SK-N-SH (cell line): ENCODE measurements around the gene HYAL2.

Experiments used
- CHD2 ChIP-seq: fragments of 150-350 bp; IDR thresholded peaks from 2 replicates; pipeline ENCODE4 v1.6.1; 2018; ENCODE audit warnings: low read length; ENCODE audit not compliant: partially characterized antibody
- CTCF ChIP-seq: fragments of 200-600 bp; sonication (generic); IDR thresholded peaks from 2 replicates; pipeline ENCODE4 v1.6.1; 2017; ENCODE audit warnings: antibody characterized with exemption, mild to moderate bottlenecking, moderate library complexity
- FOXJ3 ChIP-seq: sonication (generic); formaldehyde crosslinking; IDR thresholded peaks from 2 replicates; pipeline ENCODE4 v1.5.1; 2020; ENCODE audit warnings: mild to moderate bottlenecking, missing genetic modification reagents
- FOXM1 ChIP-seq: IDR thresholded peaks from 2 replicates; pipeline ENCODE4 v1.4.0; 2012; ENCODE audit warnings: low read depth, mild to moderate bottlenecking
- GABPA ChIP-seq: IDR thresholded peaks from 2 replicates; pipeline ENCODE4 v1.4.0; 2012; ENCODE audit warnings: low read depth, mild to moderate bottlenecking
- NFIC ChIP-seq: IDR thresholded peaks from 2 replicates; pipeline ENCODE4 v1.4.0; 2012; ENCODE audit warnings: borderline replicate concordance
- POLR2AphosphoS5 ChIP-seq: IDR thresholded peaks from 2 replicates; pipeline ENCODE4 v1.6.1; 2012; ENCODE audit warnings: low read depth, low read length
- RCOR1 ChIP-seq: fragments of 150-350 bp; IDR thresholded peaks from 2 replicates; pipeline ENCODE4 v1.6.1; 2017; ENCODE audit warnings: antibody characterized with exemption, low read length
- RFX5 ChIP-seq: IDR thresholded peaks from 2 replicates; pipeline ENCODE4 v1.6.1; 2012; ENCODE audit warnings: mild to moderate bottlenecking, improper control_type of control experiment, low read length
- SIN3A ChIP-seq: IDR thresholded peaks from 2 replicates; pipeline ENCODE4 v1.6.1; 2012; ENCODE audit warnings: low read depth, mild to moderate bottlenecking, low read length, moderate library complexity, borderline replicate concordance
- SMC3 ChIP-seq: IDR thresholded peaks from 2 replicates; pipeline ENCODE4 v1.6.1; 2012; ENCODE audit warnings: low read depth, low read length, improper control_type of control experiment
- YY1 ChIP-seq: IDR thresholded peaks from 2 replicates; pipeline ENCODE4 v1.4.0; 2012; ENCODE audit warnings: low read depth, mild to moderate bottlenecking
- ZBTB33 ChIP-seq: IDR thresholded peaks from 2 replicates; pipeline ENCODE4 v1.4.0; 2012; ENCODE audit warnings: low read depth, borderline replicate concordance
- TF ChIP-seq, protein P1 (sequence below): IDR thresholded peaks from 2 replicates; pipeline ENCODE4 v1.6.1; 2012; ENCODE audit warnings: mild to moderate bottlenecking, low read depth, low read length, moderate library complexity

- no peak for TF ChIP-seq CHD2
- TF ChIP-seq, protein P1, sequence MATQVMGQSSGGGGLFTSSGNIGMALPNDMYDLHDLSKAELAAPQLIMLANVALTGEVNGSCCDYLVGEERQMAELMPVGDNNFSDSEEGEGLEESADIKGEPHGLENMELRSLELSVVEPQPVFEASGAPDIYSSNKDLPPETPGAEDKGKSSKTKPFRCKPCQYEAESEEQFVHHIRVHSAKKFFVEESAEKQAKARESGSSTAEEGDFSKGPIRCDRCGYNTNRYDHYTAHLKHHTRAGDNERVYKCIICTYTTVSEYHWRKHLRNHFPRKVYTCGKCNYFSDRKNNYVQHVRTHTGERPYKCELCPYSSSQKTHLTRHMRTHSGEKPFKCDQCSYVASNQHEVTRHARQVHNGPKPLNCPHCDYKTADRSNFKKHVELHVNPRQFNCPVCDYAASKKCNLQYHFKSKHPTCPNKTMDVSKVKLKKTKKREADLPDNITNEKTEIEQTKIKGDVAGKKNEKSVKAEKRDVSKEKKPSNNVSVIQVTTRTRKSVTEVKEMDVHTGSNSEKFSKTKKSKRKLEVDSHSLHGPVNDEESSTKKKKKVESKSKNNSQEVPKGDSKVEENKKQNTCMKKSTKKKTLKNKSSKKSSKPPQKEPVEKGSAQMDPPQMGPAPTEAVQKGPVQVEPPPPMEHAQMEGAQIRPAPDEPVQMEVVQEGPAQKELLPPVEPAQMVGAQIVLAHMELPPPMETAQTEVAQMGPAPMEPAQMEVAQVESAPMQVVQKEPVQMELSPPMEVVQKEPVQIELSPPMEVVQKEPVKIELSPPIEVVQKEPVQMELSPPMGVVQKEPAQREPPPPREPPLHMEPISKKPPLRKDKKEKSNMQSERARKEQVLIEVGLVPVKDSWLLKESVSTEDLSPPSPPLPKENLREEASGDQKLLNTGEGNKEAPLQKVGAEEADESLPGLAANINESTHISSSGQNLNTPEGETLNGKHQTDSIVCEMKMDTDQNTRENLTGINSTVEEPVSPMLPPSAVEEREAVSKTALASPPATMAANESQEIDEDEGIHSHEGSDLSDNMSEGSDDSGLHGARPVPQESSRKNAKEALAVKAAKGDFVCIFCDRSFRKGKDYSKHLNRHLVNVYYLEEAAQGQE = no peak
- TF ChIP-seq YY1 = no peak
- TF ChIP-seq CTCF = no peak
- no peak for TF ChIP-seq RCOR1
- TF ChIP-seq POLR2AphosphoS5 = no peak
- TF ChIP-seq FOXM1 = no peak
- TF ChIP-seq GABPA = no peak
- no peak for TF ChIP-seq ZBTB33
- TF ChIP-seq SIN3A = no peak
- TF ChIP-seq SMC3 = no peak
- TF ChIP-seq NFIC = no peak
- no peak for TF ChIP-seq RFX5
- TF ChIP-seq FOXJ3 (CRISPR knock-in tag) = no peak
These were observed 22.4 kb downstream of the HYAL2 start for GRCh38 chr3:50299929-50300680.
